Parathyroid adenoma (tissue), 2 donors: ENCODE results near the gene INTS15.

ENCODE experiments used
- H2AFZ ChIP-seq: fragments of 300-600 bp; sonication (generic); one replicate; pipeline ENCODE4 v1.7.0; 2017; ENCODE audit warnings: antibody characterized with exemption, mild to moderate bottlenecking
- H3K27ac ChIP-seq: fragments of 300-600 bp; sonication (generic); one replicate; pipeline ENCODE4 v1.7.0; 2017
- H3K27me3 ChIP-seq: fragments of 300-600 bp; sonication (generic); one replicate; pipeline ENCODE4 v1.7.0; 2017; ENCODE audit warnings: low read length; ENCODE audit not compliant: control insufficient read depth, insufficient read depth
- H3K36me3 ChIP-seq: fragments of 300-600 bp; sonication (generic); one replicate; pipeline ENCODE4 v1.7.0; 2017; ENCODE audit warnings: low read length; ENCODE audit not compliant: control insufficient read depth, insufficient read depth
- H3K4me1 ChIP-seq: fragments of 300-600 bp; sonication (generic); one replicate; pipeline ENCODE4 v1.7.0; 2017; ENCODE audit warnings: control low read depth
- H3K4me2 ChIP-seq: fragments of 300-600 bp; sonication (generic); one replicate; pipeline ENCODE4 v1.7.0; 2017; ENCODE audit warnings: low read length
- H3K4me3 ChIP-seq: fragments of 300-600 bp; sonication (generic); one replicate; pipeline ENCODE4 v1.7.0; 2017; ENCODE audit warnings: low read depth, low read length
- H3K79me2 ChIP-seq: fragments of 300-600 bp; sonication (generic); one replicate; pipeline ENCODE4 v1.7.0; 2017; ENCODE audit warnings: control low read depth
- H3K9ac ChIP-seq: fragments of 300-600 bp; sonication (generic); one replicate; pipeline ENCODE4 v1.7.0; 2017; ENCODE audit warnings: mild to moderate bottlenecking
- H3K9me3 ChIP-seq: fragments of 300-600 bp; sonication (generic); one replicate; pipeline ENCODE4 v1.7.0; 2017; ENCODE audit warnings: low read length; ENCODE audit not compliant: control insufficient read depth
- CTCF ChIP-seq: fragments of 300-600 bp; sonication (generic); IDR thresholded peaks from one replicate; pipeline ENCODE4 v1.7.0; 2017; ENCODE audit warnings: antibody characterized with exemption, mild to moderate bottlenecking
- donor health status: primary hyperparathyroidism.

Gene INTS15

GRCh38 chr7:6642239-6642839, 52.5 kb downstream of the INTS15 start:
- no peak overlapping the region for H2AFZ ChIP-seq
- no peak overlapping the region for H3K4me2 ChIP-seq
- H3K4me3 ChIP-seq: no peak overlapping the region
- H3K9me3 ChIP-seq: no peaks in the 10 kb centered on the region
- TF ChIP-seq CTCF: no peak
- peaks cover 5% of the 10 kb centered on the region for H3K79me2 ChIP-seq
- peaks cover 8% of the 10 kb centered on the region for H3K4me1 ChIP-seq
- H3K27me3 ChIP-seq: no peaks in the 10 kb centered on the region
- H3K27ac ChIP-seq: no peak overlapping the region
- H3K36me3 ChIP-seq: no peaks in the 10 kb centered on the region
- H3K9ac ChIP-seq: no peak overlapping the region

- Histone ChIP-seq H3K9me3 (no peaks in the 10 kb centered on the region), H3K9ac (no peak overlapping the region), H3K4me3 (no peak overlapping the region), H3K27ac (no peak overlapping the region), H3K4me2 (no peak overlapping the region), H2AFZ (no peak overlapping the region), H3K79me2 (peaks cover 5% of the 10 kb centered on the region), H3K27me3 (no peaks in the 10 kb centered on the region), H3K36me3 (no peaks in the 10 kb centered on the region), H3K4me1 (peaks cover 8% of the 10 kb centered on the region)
- no peak for TF ChIP-seq CTCF
These were observed 53.2 kb downstream of the INTS15 start for GRCh38 chr7:6642861-6643640.

GRCh38 chr7:6643915-6644625, 54.2 kb downstream of the INTS15 start:
- no peaks in the 10 kb centered on the region for H3K36me3 ChIP-seq
- TF ChIP-seq CTCF: no peak
- peaks cover 4% of the 10 kb centered on the region for H3K4me1 ChIP-seq
- H2AFZ ChIP-seq: no peak overlapping the region
- no peaks in the 10 kb centered on the region for H3K9me3 ChIP-seq
- H3K4me2 ChIP-seq: no peak overlapping the region
- no peak overlapping the region for H3K27ac ChIP-seq
- no peaks in the 10 kb centered on the region for H3K27me3 ChIP-seq
- no peak overlapping the region for H3K9ac ChIP-seq
- H3K79me2 ChIP-seq: peaks cover 5% of the 10 kb centered on the region
- no peak overlapping the region for H3K4me3 ChIP-seq

GRCh38 chr7:6644728-6645127, 54.9 kb downstream of the INTS15 start:
- H3K4me2 ChIP-seq: no peak overlapping the region
- no peak for TF ChIP-seq CTCF
- no peak overlapping the region for H3K27ac ChIP-seq
- no peaks in the 10 kb centered on the region for H3K27me3 ChIP-seq
- H3K9me3 ChIP-seq: no peaks in the 10 kb centered on the region
- H3K4me3 ChIP-seq: no peak overlapping the region
- H3K36me3 ChIP-seq: no peaks in the 10 kb centered on the region
- no peak overlapping the region for H3K9ac ChIP-seq
- H2AFZ ChIP-seq: no peak overlapping the region
- peaks cover 4% of the 10 kb centered on the region for H3K4me1 ChIP-seq
- peaks cover 5% of the 10 kb centered on the region for H3K79me2 ChIP-seq
